ENCODE results near the gene PHF19. TPM values are rescaled to one million over a fixed set of nuclear protein-coding genes. Genes with fewer than 3 reads are reported as not detected.

Gene PHF19
- polyA plus RNA-seq, 1 donor: 33.4 TPM

DNA sequence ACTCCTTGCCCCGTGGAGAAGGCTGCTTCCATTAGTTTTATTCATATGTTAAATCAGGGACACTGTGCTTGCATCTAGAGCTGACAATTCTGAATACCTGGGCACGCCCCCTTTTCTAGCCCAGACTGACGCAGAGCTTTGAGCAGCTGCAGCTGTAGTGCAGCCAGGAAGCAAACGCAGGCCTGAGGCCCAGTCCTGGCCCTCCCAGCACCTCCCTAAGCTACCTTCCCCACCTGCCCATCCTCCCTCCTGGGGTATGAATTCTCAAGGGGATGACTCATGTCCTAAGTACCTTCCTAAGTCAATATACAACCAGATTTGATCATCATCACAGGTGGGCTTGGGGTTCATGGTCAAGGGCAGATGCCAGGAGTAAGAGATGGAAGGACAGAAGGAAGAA is 3.5 kb downstream of the PHF19 start:
- DNase-seq (ENCODE audit: low read depth): no peak

DNA sequence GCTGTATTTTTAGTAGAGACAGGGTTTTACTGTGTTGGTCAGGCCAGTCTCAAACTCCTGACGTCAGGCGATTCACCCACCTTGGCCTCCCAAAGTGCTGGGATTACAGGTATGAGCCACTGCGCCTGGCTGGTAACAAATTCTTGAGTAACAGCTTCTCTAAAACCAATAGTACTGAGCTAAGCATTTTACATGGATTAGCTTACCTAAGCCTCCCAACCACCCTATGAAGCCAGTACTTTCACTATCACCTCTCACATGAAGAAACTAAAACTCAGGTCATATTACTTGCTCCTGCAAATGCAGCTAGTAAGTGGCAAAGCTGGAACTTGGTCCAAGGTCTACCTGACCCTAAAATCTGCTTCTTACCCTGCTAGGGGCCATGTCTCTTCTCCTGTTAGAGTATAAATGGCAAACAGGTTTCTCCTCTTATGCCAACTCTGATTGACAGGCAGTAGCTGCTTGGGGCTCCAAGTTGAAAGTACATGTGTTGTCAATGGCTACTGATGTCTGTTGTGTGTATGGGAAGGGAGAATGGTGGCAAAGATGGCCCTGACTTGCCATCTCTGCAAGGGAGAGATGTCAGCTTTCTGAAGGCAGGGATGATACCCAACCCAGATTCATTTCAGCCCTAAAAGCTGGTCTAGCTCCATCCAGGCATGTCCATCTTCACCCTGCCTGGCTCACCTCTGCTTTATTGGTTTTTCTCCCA is 4.0 kb downstream of the PHF19 start:
- DNase-seq (ENCODE audit: low read depth): no peak

DNA sequence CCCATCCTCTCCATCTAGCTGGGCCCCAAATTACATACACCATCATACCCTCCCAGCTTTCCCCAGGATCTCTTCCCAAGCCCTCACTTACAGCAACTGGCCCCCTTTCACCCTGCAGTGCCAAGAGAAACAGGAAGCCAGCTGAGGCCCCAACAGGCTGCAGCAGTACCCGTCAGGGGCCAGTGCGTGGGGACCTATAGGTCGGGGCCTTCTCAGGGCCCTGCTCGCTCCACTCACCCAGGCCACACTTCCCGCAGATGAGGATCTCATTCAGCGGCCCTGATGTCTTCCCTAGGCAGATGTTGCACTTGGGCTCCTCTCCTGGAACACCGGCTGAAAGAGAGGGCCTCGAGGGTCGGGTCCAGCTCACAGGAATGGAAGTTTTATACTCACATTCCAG is 6.8 kb downstream of the PHF19 start:
- DNase-seq (ENCODE audit: low read depth): no peak

DNA sequence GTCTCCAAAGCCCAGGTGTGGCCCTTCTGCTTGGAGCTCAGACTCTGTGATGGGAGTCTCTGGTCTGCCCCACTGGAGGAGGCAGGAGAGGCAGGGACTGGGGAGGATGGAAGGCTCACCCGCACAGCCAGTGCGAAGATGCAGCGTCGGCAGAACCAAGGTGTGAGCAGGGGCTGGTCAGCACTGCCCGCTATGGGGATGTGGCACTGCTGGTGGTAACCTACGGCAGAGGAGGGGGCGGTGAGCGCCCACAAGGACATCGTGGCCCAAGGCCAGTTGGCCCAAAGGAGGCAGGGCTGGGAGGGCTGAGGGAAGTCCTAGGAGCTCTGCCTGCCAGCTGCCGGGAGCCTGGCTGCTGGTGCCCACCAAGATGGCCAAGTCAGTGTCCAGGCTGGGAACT is 7.3 kb downstream of the PHF19 start:
- DNase-seq (ENCODE audit: low read depth): no peak

DNA sequence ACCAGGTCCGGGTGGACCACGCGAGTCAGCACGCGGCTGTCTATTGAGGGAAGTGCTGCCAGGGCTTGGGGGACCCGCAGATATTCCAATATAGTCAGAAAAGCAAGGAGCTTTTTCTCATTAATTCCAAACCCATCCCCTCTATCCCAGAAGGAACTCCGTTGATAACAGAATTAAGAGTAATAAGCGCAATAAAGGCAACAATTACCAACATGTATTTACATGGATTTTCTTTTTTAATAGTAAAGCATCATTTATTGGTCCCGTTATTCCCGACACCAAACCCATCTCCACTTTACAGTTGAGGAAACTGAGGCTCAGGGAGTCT is 7.7 kb downstream of the PHF19 start:
- no peak for DNase-seq (ENCODE audit: low read depth)

DNA sequence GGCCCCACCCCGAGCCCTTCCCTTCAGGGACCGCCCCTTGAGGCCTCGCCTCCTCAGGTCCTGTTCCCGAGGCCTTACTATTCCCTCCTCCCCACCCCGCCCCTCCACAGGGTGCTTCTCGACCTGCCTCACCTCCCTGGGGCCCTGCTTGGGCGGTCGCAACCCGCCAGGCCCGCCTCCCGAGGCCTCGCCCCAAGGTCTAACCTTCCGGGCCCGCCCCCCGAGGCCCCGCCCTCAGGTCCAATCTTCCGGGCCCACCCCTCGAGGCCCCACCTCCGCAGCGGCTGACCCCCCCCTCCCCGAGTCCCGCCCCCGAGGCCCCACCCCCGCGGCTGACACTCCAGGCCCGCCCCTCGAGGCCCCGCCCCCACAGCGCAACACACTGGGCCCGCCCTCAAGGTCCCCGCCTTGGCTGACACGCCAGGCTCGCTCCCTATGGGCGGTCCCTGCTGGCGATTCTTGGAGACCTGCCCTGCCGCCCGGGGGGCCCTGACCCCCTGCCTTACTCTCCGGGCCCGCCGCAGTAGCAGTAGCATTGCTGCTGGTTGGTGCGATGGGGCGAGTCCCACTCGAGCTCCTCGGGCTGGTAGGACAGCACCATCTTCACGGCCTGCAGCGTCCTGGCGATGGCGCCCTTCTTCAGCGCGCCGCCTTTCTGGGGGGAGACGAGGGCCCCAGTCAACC is 8.2 kb downstream of the PHF19 start:
- no peak for DNase-seq (ENCODE audit: low read depth)

DNA sequence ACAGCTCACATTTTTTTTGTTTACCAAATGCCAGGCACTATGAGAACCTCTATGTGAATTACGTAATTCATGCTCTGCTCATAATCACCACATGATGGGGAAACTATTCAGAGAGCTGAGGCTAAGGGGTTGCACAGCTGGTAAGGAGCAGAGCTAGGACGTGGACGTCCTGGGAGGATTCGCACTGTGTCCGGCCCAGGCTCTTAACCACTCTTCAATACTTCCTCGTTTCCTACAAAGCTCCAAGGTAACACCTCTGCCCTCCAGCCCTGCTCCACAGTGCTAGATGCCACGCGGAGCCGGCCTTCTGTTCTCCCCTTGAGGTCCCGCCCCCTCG is 8.7 kb downstream of the PHF19 start:
- no peak for DNase-seq (ENCODE audit: low read depth)

DNA sequence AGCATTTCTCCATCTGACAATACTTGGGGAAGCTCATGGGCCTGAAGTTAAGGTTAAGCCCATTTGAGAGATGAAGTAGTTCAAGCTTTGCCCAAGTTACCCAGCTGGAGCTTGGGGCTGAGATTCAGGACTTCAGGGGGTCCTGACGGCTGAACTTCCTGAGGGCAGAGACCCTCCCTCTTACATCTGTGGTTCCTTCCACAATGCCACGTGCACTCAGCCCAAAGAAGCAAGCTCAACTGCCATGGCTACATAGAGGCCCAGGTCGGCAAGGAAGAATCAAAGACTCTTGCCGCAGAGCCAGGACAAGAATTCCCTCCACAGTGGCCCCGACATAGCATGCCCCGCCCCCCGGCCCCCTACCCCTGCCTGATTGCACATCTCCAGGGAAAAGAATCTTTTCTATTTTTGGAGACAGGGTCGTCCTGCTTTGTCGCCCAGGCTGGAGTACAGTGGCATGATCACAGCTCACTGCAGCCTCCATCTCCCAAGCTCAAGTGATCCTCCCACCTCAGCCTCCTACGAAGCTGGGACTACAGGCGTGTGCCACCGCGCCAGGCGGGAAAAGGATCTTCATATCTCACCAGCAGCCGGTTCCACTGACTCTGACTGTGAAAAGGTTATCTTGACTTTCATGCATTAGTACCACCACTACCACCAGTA is 9.2 kb downstream of the PHF19 start:
- no peak for DNase-seq (ENCODE audit: low read depth)

DNA sequence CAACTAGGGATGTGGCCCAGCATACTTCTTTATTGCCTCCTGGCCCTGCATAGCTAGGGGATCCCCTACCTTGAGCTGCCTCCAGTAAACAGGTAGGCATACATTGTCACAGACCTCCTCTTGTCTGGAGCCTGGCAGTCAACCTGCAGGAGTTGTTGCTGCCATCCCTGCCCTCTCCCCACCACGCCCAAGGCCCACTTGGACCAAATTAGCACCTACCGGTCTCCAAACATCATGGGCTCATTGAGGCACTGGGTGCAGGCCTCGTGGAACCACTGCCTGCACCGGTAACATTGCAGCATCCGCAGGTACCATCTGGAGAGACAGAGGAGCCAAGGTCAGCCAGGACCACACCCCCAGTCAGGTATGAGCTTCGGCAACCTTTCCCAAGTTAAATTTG is 10.3 kb downstream of the PHF19 start:
- DNase-seq (ENCODE audit: low read depth): no peak

DNA sequence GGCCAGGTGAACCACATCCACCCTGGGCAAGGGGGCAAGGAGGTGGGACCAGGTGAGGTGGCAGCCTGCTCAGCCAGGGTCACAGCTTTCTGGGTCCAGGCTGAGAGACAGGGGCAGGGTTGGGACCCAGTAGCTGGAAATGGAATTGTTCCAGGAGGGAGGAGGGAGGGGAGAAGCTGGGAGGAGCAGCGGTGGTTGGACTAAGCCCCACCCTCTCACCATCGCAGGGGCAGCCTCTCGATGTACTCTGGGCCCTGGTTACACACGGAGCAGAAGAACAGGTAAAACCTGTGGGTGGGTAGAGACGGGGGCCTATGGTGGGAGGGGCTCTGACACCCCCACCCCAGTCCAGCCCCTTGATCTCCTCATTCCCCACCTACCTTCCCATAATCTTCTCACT is 11.2 kb downstream of the PHF19 start:
- DNase-seq (ENCODE audit: low read depth): no peak

DNA sequence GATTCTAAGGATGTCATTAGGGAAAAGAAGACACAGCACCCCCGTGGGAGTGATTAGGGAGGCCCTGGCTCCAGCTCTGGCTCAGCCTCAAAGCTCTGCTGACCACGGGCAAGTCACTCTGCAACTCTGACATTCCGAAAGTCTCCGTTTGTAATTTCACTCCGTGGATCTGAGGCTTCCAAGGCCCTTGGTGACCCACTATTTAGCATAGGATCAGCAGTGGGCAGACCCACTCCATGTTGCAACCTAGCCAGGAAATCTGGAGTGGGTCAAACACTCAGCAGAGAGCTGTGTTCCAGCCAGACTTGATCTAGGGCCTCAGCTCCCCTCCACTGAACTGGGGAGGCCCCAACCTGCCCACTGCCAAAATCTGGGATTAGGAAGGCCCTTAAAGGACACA is 11.8 kb downstream of the PHF19 start:
- DNase-seq (ENCODE audit: low read depth): no peak

DNA sequence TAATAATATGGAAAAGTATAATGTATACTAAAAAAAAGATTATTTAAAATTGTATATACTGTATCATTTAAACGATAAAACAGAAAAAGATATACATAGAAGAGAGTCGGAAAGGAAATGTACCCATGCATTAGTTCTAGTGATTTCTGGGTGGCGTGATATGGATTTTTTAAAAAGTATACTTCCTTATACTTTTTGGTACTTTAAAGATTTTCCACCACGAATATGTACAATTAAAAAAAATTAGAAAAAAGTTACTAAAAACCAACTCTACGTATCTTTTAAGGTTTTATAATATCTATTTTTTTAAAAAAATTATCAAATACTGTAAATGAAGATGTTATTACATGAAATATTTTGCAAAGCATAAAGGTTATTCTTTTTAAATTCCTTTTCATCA is 12.3 kb downstream of the PHF19 start:
- no peak for DNase-seq (ENCODE audit: low read depth)

DNA sequence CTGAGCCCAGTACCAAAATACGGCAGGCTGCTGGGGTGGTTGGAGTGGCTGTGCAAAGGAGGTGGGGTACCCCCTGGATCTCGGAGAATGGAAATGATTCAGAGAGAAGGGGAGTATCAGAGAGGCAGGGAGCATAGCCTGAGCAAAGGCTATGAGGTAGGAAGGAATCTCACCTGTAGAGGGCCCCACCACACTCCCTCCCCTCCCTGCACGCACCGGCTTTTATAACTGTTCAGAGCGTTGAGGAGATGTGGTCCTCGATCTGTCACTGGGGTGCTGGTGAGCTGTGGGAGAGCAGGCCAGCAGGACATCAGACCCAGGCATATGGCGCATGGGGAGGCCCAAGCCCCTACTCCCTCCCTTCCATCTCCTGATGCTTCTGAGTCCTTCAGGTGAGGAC is 13.2 kb downstream of the PHF19 start:
- no peak for DNase-seq (ENCODE audit: low read depth)

DNA sequence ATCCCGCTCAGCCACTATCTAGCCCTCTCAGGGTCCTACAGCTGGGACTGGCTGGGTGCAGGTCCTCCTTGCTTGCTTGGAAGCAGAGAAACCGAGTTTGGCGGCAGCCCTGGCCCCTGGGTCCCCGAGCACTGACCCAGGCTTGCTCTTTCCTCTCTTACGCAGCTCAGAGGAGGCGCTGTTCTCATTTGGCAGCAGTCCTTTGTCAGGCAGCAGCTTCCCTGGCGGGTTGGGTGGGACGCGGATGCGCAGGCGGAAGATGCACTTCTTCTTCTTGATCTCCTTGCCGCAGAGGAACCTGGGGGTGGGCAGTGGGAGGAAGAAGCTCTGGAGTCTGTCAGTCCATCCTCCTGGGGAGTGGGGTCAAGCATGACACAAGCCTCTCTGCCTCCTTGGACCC is 14.5 kb downstream of the PHF19 start:
- no peak for DNase-seq (ENCODE audit: low read depth)

DNA sequence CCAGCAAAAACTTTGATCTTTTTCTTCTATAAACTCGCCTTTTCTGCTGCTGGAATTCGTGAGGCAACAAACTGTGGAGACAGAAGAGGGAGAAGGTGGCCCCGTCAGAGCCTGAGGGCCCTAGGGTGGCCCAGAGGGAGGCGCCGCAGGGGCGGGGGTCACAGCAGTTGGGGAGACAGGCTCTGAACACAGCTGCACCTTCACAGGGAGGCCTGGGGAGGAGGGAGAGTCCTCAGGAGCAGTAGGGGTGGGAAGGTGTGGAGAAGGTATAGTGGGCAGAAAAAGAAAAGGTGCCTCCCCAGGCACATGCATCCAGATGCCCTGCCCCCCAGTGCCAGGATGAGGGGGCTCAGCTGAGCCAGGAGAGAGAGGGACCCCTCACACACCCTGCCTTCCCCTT is 15.1 kb downstream of the PHF19 start:
- DNase-seq (ENCODE audit: low read depth): no peak

DNA sequence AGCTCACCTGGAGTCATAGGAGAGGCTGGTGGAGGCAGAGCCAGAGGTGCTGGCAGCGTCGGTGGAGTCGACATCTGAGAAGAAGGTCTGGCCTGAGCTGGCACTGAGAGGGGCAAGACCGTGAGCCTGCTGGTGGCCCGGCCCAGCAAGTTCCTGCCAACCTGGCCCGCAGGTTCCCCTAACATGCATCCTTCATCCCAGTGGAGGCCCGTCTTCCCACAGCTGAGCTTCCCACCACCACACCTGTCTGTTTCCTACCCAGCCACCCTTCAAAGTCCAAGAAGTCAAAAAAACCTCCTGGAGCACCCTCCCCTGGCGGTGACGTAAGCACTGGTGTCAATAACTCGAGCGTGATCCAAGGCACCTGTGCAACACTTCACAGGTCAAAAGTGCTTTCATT is 16.9 kb downstream of the PHF19 start:
- DNase-seq (ENCODE audit: low read depth): no peak

DNA sequence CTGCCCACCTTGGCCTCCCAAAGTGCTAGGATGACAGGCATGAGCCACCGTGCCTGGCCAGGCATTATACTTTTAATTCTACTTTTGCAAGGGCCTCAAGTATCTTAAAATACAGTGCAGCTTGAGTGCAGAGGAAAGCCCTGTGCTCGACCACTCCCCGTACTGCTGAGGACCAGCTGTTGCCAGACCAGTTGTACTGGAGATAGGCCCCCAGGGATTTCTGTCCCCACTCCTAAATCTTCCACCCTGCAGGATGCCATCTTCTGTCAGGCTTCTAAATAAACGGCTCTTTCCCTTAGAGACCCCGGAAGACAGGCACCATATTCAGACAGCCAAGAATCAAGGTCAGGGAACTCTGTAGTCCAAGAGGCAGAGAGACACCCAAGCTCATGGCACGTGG is 17.6 kb downstream of the PHF19 start:
- DNase-seq (ENCODE audit: low read depth): no peak

DNA sequence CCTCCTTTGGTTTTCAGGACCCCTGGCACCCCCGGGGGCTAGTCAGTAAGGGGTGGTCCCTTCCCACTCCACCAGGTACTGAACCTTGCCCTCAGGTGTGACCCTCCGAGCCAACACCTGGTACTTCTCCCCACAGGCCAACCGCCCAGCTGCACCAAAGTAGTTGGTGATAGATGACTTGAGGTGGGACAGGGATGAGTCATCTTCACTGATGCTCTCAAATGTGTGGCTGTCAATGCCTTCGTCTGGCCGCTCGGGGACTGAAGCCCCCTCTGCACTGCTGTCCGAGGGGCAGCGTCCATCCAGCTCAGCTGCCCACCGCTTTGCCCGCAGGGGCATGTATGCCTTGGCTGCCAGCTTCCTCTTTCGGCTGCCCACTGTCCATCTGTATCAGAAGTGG is 19.1 kb downstream of the PHF19 start:
- DNase-seq (ENCODE audit: low read depth): no peak

DNA sequence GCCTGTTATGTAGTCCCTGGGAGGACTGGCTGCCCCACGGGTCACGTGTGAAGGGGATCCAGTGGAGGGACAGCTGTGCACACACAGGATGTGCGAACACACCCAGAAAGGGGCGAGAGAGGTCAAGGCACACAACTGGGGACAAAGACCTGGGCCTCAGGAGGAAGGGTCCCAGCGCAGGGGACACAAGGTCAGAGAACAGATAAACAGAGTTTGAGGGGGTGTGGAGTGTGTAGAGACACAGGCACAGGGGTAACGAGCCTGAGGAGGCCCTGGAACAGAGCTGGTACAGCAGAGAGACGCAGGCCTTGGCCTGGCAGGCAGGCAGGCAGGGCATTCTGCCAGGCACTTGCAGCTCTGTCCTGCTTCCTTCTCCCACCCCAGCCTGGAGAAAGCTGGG is 19.5 kb downstream of the PHF19 start:
- no peak for DNase-seq (ENCODE audit: low read depth)

DNA sequence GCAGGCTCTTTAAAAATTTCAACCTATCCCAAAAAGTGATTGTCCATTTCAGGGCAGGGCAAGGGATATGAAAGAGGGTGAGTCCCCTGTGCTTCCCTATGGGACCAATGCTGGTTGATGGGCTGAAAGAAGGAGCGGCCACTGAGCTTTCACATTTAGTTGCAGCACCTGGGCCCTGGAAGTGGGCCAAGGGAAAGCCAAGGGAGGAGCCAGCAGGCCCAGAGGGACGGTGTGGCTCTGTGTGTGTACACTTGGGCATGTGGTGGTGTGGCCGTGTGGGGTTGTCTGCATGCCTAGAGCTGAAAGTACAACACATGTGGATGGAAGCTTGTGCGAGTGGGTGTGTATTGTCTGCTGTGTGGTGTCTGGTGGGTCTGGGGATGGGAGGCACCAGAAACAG is 20.3 kb downstream of the PHF19 start:
- no peak for DNase-seq (ENCODE audit: low read depth)

DNA sequence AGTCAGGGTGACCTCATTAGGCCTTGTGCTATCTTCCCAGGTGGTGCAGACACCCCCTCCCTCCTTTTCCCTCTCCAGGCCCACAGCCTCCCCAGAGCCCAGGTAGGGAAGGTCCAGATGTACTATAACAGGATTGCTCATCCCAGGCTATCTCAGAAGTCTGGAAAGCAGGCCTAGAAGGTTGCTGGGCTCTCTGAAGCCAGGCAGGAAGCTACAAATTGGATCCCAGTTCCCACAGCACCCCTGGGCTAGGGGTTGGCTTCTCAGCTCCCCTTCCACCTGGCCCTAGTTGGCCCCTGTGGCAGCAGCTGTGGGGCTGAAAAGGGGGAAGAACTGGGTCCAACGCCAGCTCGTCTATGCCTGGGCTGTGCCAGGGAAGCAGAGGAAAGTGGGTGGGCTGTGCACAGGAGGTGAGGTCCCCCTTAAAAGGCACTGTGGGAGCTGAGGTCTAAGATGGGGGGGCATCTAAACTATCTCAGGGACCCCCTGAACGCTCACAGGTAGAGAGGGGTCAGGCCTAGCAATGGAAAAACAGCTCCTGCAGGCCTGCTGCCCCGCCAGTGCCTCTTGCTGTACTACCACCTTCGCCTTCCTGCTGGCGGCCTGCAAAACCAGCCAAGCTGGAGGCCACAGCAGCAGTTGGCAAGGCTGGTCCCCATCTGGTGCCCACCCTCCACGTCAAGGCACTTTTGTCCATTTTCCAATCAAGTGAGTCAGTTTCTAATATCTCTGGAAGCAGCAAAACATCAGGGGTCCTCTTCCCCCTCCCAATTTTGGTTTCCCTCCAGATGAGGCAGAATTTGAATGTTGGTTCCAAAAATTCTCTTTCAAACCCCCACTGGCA is 20.9 kb downstream of the PHF19 start:
- no peak for DNase-seq (ENCODE audit: low read depth)

DNA sequence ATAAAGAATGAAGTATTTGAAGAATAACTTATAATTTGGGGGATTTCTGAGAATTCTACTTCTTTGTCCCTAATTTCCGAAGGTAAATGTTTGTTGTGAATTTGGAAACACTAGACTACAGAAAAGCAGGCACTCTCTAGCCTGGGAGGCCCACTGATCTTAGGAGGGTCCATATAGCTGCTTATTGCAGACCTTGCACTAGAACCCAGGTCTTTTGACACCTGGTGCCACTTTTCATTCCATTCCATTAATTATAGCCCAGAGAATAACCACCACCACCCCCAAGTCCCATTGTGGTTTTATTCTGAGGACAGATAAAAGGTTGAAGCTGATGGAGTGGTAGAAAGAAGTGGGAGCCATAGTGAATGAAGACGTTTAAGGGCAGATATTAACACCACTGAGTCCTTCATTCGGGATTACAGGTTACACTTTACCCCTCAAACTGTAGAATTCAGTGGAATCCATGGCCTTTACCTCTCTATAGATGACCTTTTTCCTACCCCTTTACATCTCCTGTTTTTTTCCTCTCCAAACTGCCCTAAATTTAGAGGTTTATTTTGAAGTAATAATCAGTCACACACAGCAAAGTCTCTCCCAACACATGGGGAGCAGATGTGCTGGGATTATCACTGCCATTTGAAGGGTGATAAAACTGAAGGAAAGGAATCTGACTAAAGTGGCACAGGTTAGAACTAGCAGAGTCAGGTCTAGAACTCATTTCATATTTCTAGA is 22.2 kb downstream of the PHF19 start:
- DNase-seq (ENCODE audit: low read depth): no peak

Measured in forelimb muscle (tissue), 1 donor.